ENCODE results near the gene ADSS1.

The ADSS1 gene

GRCh38 chr14:104785708-104786080, 61.7 kb downstream of the ADSS1 start:
- TF ChIP-seq CTCF (IDR thresholded peaks at IDR 0.05; ENCODE audit: borderline replicate concordance, insufficient read depth, low read depth, low read length): no peak
- no peak overlapping the region for H3K4me3 ChIP-seq (ENCODE audit: low read depth, low read length)

- TF ChIP-seq CTCF (IDR thresholded peaks at IDR 0.05; ENCODE audit: borderline replicate concordance, insufficient read depth, low read depth, low read length): no peak
- no peak overlapping the region for H3K4me3 ChIP-seq (ENCODE audit: low read depth, low read length)
Observed at GRCh38 chr14:104786091-104786586, 62.1 kb downstream of the ADSS1 start.

DNA sequence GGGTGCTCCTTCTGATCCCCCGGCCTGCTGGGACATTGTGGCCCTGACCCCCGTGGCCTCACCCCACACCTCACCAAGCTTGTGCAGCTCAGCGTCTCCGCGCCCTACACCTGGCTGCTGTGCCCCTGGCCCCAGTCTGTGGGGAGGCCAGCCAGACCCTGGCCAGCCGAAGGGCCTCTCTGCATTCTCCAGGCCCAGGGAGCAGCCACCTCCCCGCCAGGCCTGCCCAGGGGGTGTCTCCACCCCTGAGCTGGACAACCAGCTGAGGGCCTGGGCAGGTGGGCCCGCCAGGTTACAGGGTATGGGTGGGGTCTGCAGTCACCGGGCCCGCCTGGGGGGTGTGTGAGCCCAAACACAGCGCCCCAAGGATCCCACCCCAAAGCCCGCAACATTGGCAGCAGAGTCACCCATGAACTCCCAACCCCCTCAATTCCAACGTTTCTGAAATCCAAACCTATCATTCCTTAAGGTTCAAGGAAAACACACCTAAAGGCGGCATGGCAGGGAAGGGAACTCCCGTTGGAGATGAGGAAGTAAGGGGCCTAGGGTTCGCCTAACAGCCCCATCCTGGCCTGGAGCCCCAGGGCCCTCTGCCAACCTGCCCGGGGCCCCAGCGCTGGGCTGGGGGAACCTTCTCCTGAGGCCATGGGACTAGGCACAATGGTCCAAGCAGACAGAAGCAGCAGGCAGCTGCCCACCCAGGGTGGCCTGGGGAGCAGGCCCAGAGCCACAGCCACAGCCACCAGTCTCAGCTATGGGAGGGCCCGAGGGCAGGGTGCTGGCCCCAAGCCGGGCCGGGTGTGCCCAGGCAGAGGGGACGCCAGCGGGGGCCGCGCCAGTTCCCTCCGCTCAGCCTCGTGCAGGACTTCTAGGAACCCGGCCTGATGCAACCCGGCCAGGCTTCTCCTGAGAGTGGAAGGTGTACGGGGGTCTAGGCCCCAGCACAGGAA, 63.0 kb downstream of the ADSS1 start:
- no peak for TF ChIP-seq CTCF (IDR thresholded peaks at IDR 0.05; ENCODE audit: borderline replicate concordance, insufficient read depth, low read depth, low read length)

GRCh38 chr14:104787736-104788135, 63.7 kb downstream of the ADSS1 start:
- no peak for TF ChIP-seq CTCF (IDR thresholded peaks at IDR 0.05; ENCODE audit: borderline replicate concordance, insufficient read depth, low read depth, low read length)
- no peak overlapping the region for H3K4me3 ChIP-seq (ENCODE audit: low read depth, low read length)

More for the DNA sequence above, 63.0 kb downstream of the ADSS1 start:
- no peak overlapping the region for H3K4me3 ChIP-seq (ENCODE audit: low read depth, low read length)

DNA sequence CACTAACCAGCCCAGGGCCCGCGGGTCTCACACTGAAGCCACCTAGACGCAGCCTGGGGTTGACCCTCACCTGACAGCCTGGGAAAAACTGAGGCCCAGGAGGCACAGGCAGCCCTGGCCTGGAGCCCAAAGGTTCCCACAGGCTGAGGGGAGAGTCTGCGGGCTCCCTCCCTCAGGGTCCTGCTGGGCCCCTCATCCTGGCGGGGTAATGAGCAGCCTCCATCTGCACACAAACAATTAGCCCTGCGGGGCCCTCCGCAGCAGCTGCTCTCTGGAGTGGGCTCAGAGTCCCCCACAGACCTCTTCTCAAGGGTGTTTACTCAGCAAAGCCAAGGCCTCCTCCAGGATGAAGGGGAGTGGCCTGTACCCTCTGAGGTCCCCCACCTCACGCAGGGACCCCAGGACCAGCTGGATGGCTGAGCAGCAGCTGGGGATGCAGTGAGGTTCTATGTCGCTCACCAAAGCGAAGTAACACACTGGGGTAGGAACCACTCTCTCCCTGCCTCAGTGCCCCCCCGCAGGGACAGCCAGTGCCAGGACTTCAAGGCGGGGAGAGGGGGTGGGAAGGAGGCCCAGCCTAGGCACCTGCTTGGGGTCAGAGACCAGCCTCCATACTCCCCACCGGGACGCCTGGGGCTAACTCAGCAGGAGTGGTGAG, 64.3 kb downstream of the ADSS1 start:
- H3K4me3 ChIP-seq (ENCODE audit: low read depth, low read length): no peak overlapping the region
- no peak for TF ChIP-seq CTCF (IDR thresholded peaks at IDR 0.05; ENCODE audit: borderline replicate concordance, insufficient read depth, low read depth, low read length)

GRCh38 chr14:104788873-104789663, 65.0 kb downstream of the ADSS1 start:
- TF ChIP-seq CTCF (IDR thresholded peaks at IDR 0.05; ENCODE audit: borderline replicate concordance, insufficient read depth, low read depth, low read length): no peak
- H3K4me3 ChIP-seq (ENCODE audit: low read depth, low read length): no peak overlapping the region

All from GM12875 (cell line).